GM18505 (cell line): Measurements from ENCODE around the gene IGFN1.
A peak's percentile ranks its signal among the peaks of the same experiment; 100 is the strongest.

ENCODE experiments used
- ATAC-seq: cut with Tn5 transposase; IDR thresholded peaks from one replicate; pipeline ENCODE4 v1.9.1; 2021; ENCODE audit not compliant: unreplicated experiment
- POLR2A ChIP-seq: IDR thresholded peaks from 4 replicates; pipeline ENCODE4 v1.6.1; 2011; ENCODE audit warnings: borderline replicate concordance; ENCODE audit not compliant: insufficient read depth, insufficient read length; ENCODE audit errors: extremely low read depth

Gene IGFN1

DNA sequence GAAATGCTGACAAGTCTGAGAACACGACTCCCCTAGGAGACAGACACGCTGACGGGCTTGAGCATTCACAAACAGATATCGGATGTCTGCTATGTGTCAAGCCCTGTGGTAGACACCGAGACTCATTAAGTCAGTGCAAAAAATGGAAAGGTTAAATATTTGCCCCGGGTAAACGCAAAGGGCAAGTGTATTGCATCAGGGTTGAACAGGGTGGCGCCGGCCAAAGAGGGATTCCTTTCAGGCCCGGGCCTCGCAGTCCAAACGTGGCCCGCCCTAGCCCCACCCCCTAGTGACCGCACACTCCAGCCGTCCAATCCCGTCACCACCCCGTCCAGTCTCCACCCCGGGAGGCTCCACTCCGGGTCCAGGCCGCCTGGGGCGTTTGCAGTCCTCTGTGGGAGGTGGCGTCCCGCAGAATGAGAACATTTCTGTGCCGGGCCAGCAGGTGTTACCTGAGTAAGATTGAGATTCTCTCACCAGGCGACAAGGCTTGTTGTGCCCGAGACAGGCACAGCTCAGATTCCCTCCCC, 20.0 kb upstream of the IGFN1 start:
- ATAC-seq: peak; percentile 94
- peak; percentile 61 for TF ChIP-seq POLR2A

DNA sequence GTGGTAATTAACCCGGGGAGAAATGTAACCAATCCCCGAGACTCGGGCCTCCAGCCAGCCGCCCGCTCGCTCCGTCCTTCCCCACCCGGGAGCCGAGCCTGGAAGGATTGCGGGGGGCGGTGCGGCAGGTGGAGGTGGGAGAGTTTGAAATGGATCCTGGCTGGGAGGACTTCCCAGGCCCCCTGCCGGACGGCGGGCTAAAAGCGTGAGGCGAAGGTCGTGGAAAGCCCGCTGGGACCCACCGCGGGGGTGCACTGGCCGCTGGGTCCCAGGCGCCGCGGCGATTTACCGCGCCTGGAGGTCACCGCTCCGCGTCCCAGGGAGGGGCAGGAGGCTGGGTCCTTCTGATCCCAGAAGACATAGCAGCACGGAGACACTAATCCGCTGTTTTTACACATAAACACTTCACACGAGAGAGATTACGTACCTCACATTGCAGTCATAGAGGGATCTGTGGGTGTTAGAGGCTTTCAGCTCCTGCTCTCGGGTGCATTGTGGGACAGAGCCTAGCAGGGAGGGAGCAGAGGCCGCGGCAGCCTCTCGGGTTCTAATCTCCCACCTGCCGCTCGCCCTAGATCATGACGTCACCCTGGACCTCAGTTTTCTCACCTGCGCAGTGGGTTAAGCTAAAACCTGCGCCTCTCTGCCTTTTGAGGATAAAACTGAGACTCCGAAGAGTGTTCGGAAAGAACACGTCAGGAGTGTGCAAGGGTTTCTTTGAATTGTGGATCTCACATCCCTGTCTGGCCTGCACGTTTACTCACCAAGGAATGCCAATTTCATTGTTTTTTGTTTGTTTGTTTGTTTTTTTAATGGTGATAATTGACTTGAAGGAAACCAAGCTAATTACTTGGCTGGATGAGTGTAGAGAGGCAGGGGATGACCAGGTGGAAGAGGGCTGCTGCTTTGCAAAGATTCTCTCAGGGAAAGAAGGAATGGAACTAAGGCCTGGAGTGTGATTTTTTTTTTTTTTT, 19.3 kb upstream of the IGFN1 start:
- TF ChIP-seq POLR2A: no peak
- ATAC-seq: peak; percentile 30

DNA sequence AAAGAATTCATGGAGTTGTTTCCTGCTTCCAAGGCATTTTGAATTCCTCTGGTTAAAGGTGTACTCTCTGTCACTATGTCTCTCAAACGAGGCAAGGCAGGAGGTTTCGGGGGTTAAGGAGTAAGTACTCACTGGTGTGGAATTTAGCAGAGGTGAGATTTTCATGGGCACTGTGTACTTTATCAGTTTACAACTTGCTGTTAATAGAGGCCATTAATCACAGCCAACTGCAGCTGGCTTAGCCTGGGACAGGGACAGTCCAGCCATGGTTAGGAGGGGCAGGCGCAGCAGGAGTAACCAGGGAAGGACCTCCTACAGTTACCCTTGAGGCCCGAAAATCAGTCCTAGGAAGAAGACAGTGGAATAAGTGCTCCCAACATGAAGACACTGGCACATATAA, 18.3 kb upstream of the IGFN1 start:
- ATAC-seq: no peak
- TF ChIP-seq POLR2A: no peak

DNA sequence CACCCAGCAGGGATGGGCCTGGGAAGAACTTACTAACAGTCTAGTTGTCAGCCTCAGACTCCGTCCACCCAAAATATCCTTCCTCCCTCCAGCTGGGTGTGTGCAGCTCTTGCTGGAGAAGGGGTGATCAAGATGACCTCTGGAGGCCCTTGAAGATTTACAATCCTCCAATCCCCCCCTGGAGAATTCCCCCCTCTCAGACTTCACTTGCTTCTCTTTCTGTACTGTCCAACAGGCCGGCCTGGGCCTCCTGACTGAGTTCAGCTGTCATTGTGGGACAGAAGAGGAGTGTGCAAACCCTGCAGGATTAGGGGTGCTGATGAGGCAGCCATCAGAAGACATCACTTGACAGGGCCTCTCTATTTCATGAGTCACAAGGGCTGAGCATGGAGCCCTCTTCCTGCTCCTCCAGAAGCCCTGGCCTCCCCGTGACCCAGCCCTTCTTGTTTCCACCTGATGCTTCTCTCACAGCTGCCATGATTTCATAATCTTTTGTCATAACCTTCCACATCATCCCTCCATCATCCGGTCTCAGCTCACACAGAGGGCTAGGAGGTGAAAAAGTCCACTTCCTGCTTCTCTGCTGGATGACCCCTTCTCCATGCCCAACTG, 17.5 kb upstream of the IGFN1 start:
- no peak for ATAC-seq
- no peak for TF ChIP-seq POLR2A

DNA sequence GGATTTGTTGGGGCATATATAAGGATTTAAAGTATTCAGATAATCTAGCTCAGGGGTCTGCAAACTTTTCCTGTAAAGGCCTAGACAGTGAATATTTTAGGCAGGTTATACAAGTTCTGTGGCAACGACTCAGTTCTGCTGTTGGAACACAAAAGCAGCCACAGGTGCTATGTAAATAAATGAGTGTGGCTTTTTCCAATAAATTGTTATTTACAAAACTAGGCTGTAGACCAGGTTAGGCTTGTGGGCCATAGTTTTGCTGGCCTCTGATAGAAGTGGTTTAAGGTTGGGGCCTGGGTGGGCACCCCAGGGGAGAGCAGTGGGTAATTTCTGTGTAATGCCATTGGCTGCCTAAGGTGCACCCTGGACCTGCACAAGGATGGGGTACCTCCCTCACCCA, 16.9 kb upstream of the IGFN1 start:
- no peak for TF ChIP-seq POLR2A
- no peak for ATAC-seq

DNA sequence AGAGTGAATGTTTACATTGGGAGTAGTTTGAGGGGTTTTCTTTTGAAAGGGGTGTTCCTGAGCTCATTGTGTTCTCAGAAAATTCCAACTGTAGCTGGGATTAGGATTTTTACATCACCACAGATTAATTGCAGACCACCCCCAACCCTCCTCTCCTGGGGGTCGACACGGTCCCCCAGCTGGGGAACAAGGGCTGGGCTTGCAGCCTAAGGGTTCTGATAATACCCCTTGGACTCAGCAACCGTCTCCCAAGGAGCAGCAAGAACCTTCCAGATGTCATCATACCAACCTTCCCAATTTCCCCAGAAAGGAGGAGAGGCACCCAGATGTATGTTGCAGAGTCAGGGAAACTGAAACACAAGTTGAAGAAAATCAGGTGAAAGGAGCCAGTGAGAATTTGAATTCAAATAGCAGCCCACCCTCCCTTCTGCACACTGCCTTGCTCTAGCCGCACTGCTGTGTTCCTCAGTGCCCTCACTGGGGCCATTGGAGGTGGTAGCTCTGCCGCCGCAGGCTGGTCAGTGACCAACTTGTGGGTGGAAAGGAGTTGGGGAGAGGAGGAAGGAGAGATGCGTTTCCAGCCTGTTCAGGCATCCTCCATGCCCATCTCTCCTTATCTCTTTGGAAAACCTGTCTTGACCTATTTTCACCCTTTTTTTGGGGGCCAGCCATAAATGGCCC, 14.7 kb upstream of the IGFN1 start:
- no peak for ATAC-seq
- no peak for TF ChIP-seq POLR2A

DNA sequence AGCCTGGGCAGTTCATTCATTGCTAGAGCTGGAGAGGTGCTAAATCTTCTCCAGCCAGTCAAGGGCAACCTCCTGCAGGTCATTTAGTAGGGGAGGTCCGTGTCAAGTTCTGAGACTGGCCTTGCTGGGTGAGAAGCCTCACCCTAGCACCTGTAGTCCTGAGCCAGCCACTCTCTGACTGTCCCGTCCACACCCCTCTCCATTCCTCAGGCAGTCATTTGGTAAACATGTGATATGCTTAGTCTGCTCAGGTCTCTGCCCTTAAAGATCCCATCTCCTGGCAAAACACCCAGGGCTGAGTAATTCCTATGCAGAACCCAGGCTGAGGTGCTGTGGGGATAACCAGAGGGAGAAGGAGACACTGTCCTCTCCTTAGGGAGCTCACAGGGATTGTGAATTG, 13.7 kb upstream of the IGFN1 start:
- ATAC-seq: no peak
- no peak for TF ChIP-seq POLR2A

DNA sequence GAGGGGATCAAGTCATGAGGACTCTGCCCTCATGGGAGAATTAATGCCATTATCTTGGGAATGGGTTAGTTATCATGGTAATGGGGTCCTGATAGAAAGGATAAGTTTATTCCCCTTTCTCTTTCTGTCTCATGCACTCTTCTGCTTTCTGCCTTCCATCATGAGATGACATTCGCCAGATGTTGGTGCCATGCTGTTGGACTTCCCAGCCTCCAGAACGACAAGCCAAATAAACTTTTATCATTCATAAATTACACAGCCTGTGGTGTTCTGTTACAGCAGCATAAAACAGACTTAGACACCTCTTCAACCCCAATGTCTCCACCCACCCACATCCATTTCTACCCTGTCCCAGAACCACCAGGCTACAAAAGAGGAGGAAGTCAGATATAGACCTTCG, 11.9 kb upstream of the IGFN1 start:
- no peak for TF ChIP-seq POLR2A
- ATAC-seq: no peak

DNA sequence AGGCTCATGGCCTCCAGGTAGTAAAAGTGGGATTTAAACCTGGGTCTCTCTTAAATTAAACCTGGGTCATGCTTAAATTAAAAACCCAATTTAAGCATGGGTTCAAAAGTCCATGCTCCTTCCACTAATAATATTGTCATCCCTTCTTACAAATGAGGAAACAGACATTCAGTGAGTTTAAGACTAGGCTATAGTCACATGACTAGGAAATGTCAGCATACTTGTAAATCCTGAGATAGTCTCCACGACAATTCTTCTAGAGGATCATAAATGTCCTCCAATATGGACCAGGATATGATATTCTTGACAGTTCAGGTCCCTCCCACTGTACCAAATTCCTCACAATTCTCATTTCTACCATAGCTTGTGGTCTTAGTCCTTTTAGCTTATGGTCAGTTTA, 10.5 kb upstream of the IGFN1 start:
- TF ChIP-seq POLR2A: no peak
- ATAC-seq: no peak

DNA sequence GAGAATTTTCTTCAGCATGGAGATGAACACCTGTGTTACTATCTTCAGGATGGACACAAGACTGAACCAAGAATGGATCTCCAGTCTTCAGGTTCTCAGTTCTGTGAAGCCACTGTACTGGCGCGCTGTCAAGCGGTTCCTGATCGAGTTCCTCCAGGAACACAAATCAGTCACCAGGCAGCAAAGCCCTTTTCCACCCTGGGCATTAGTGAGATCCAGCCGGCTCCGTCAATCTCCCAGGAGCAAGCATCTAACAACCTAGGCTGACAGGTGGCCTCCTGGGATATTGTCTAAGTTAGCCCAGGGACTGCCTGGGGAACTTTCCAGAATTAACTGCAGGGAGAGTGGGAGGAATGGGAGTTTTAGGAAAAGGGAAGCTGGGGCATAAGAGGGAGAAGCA, 9.7 kb upstream of the IGFN1 start:
- ATAC-seq: no peak
- no peak for TF ChIP-seq POLR2A

DNA sequence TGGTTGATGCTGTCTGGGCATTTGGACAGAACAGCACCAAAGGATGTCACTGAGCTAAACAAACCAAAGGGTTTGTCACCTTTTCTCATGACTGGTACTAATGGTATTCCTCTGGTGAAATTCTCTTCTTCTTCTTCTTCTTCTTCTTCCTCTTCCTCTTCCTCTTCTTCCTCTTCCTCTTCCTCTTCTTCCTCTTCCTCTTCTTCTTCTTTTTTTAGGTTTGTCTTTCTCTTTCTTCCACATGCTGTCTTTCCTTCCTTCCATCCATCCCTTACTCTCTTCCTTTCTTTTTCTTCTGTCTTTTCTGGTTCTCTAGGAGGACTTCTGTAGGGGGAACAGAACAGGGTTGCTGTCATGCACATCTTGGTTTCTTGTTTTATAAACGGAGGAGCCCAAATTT, 9.3 kb upstream of the IGFN1 start:
- ATAC-seq: no peak
- no peak for TF ChIP-seq POLR2A

DNA sequence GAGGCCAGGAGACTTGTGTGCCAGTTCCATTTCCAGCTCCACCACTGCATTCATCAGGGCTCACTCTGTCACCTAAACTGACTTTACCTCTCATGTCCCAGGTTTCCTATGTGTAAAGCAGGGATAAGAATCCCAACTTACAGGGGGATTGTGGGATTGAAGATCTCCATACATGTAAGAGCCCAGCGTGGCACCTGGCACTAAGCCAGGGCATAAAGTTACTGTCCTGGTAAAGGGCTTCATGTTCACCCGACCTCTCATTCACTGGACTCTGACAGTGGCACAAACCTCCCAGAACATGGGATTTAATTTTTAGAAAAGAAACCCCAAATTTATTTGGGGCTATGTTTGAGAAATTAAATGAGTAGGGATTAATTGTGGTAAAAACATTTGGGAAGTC, 8.9 kb upstream of the IGFN1 start:
- no peak for TF ChIP-seq POLR2A
- ATAC-seq: no peak

DNA sequence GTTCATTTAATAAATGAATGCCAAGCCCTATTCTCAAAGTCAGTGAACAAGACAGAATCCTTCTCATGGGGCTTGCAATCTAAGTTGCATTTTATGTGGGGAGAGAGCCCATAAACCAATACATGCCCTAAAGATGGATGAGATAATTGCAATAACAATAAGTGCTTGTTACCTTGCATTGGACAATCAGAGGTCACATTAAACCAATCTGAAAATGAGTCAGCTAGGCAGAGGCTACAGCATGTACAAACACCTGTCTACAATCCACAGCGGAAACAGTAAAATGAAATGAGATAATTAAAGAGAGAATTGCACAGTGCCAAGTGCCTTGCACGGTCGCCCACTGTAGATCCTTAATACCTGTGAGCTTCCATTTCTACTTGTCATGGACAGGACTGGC, 7.4 kb upstream of the IGFN1 start:
- TF ChIP-seq POLR2A: no peak
- no peak for ATAC-seq

DNA sequence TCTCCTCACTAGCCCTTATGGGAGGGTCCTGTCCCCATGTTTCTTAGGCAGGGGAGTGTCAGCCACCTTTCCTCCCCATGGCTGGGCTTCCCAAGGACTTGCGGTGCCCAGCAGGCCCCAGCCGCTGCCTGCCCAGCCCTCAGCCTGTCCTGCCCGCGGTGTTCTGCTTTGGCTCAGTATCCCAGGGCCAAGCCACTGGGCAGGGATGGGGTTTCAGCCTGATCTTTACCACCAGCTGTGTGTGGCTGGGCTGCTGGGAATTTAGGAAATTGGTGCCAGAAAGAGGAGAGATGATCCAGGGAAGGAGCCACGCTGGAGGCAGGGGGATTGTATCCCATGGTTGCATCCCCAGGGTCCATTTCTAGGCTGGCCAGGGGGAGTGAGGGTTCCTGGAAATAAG, 6.9 kb upstream of the IGFN1 start:
- no peak for TF ChIP-seq POLR2A
- ATAC-seq: no peak

DNA sequence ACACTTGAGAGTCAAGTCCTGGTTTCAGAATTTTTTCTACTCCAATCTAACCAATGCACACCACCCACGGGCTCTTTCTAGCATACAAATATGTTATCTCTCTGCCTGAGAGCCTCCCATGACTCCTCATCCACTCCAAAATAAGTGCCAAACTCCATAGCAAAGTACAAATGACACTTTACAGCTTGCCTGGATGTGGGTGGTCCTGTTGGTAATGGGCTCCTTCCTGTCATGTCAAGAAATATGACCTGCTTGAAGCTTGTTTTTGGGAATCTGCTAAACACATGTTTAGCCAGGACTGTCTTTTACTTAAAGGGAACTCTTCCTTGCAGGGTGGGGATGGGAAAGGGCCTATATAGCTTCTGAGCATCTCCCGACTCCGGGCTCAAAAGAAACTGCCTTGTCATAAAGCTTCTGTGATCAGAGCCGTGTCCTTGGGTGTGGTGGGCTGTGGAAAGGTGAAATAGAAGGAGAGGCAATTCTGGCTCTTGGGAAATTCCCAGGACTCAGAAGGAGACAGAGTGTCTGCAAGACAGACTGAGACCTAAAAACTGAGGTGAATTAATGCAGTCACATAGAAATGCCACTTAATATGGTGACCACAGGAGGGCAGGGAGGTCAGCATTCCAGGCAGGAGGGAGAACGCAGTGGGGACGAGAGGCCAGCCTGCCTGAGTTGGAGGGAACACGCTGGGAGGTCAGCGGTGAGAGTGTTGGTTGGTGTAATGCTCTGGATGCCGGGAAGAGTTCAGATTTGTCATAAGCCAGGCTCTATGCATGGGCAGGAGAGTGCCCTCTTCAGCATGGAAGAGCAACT, 6.1 kb upstream of the IGFN1 start:
- ATAC-seq: no peak
- TF ChIP-seq POLR2A: no peak
